GM18502 (cell line): Measurements from ENCODE around the gene ASIC1.
"Not testable (repeated sequence)": the region's sequence is repeated elsewhere in the genome, so short reads cannot be mapped to it uniquely, and the experiment has no call there.

ENCODE experiments used
- ATAC-seq: cut with Tn5 transposase; IDR thresholded peaks from one replicate; pipeline ENCODE4 v1.9.1; 2021; ENCODE audit warnings: mild to moderate bottlenecking; ENCODE audit not compliant: unreplicated experiment, poor library complexity

Gene ASIC1

GRCh38 chr12:50057000-50057841 is at the start of gene ASIC1:
TSS of gene ASIC1 (plus strand) at chr12:50057596. CDS start at chr12:50058767, 1,171 bp downstream.
- no peak for ATAC-seq

DNA sequence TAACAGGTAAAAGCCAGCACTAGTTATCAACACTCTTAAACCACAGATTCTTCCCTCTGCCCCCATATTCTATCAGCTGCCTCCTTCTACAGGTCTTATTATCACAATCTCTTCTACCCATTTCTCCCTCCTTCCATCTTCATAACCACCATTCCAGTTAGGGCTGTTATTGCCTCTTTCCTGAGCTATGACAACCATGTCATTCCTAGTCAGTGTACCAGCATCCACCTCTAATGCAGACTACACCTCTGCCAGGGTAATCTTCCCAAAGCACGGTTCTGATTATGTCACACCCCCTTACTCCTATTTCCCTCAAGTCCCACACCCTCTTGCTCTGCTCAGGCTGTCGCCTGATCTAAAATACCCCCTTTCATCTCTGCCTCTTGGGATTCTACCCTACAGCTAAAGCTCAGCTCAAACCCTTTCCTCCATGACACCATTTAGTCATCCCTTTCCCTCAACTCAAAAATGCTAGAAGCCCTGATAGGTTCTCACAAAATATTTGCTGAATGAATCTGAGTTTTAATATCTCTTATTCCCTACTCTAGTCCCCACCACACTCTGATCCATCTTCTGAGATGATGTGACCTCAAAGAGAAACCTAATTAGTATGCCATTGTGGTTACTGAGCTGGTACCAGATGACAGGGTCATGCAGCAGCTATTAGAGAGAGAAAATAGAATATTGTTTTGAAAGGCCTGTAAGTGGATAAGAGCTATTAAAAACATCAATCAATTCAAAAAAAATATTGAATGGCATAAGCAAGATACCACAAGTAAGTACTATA is 43.8 kb upstream of the ASIC1 start:
- no peak for ATAC-seq

DNA sequence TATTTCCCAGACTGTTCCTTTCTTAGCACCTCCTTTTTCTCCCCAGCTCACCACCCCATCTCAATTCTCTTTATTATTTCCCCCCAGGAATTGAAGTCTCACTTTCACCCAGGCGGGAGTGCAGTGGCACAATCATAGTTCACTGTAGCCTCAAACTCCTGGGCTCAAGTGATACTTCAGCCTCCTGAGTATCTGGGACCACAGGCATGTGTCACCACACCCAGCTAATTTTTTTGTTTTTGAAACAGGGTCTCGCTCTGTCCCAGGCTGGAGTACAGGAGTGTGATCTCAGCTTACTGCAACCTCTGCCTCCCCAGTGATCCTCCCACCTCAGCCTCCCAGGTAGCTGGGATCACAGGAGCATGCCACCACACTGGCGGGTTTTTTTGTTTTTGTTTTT is 43.1 kb upstream of the ASIC1 start:
- ATAC-seq, result no peak

- no peak for ATAC-seq
Measured at GRCh38 chr12:50016501-50017475, 40.6 kb upstream of the ASIC1 start.

DNA sequence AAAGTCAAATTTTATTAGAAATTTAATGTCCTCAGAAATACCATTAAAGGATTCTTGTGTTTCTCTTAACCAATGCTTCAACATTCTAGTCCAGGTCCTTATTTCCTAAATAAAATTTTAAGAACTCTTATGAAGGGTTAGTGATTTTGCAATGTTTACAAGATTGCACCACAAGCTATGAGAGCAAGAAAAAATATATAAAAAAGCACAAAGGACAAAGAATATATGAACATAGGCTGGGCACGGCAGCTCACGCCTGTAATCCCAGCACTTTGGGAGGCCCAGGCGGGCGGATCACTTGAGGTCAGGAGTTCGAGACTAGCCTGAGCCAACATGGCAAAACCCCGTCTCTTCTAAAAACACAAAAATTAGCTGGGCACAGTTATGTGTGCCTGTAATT is 39.8 kb upstream of the ASIC1 start:
- no peak for ATAC-seq

DNA sequence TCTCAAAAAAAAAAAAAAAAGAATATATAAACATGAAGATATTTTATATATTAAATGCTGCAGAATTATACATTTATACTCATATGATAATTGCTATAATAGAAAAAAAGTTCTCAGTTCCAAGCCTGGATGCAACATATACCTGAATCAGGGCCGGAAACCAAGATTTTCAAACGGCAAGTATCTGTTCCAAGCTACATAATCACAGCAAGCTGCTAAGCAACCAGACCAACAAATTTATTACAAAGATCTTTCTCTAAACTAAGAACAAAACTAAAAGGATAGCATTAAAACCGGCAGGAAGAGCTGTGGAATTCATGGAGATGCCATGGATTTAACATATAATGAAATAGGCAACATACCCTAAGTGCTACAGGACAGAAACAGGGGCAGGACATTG is 39.2 kb upstream of the ASIC1 start:
- ATAC-seq, result no peak

- ATAC-seq, result no peak
Measured at GRCh38 chr12:50018968-50019367, 38.4 kb upstream of the ASIC1 start.

GRCh38 chr12:50019524-50019923 is 37.9 kb upstream of the ASIC1 start:
- no peak for ATAC-seq

- no peak for ATAC-seq
Measured at GRCh38 chr12:50021031-50021430, 36.4 kb upstream of the ASIC1 start.

- ATAC-seq, result no peak
Measured at GRCh38 chr12:50022903-50023302, 34.5 kb upstream of the ASIC1 start.

DNA sequence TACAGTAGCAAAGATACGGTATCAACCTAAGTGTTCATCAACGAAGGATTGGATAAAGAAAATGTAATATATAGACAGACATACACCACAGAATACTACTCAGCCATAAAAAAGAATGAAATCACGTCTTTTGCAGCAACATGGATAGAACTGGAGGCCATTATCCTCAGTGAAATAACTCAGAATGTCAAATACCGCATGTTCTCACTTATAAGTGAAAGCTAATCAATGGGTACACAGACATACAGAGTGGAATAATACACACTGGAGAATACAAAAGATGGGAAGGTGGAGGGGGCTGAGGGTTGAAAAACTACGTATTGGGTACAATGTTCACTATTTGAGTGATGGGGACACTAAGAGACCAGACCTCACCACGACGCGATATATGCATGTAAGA is 33.2 kb upstream of the ASIC1 start:
- no peak for ATAC-seq

- peak; percentile 15 for ATAC-seq
Measured at GRCh38 chr12:50024805-50025186, 32.6 kb upstream of the ASIC1 start.

- peak; percentile 97 for ATAC-seq
Measured at GRCh38 chr12:50025187-50026059, 32.0 kb upstream of the ASIC1 start, which contains the start of gene RACGAP1. TSS of gene RACGAP1 (minus strand) at chr12:50025494. CDS start at chr12:50016715, 8,779 bp downstream.

DNA sequence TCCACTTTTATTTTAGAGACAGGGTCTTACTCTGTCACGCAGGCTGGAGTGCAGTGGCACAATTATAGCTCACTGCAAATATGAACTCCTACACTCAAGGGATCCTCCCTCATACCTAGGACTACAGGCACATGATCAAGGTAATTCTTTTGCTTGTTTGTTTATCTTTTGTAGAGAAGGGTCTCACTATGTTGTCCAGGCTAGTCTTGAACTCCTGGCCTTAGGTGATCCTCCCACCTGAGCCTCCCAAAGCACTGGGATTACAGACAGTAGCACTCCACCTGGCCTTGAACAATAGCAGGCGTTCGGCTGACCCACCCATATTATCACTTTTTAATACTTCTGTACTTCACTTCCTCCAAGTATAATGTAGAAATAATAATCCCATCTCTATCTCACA is 30.7 kb upstream of the ASIC1 start:
- no peak for ATAC-seq

- not testable (repeated sequence) for ATAC-seq
Measured at GRCh38 chr12:50030449-50030848, 26.9 kb upstream of the ASIC1 start.

DNA sequence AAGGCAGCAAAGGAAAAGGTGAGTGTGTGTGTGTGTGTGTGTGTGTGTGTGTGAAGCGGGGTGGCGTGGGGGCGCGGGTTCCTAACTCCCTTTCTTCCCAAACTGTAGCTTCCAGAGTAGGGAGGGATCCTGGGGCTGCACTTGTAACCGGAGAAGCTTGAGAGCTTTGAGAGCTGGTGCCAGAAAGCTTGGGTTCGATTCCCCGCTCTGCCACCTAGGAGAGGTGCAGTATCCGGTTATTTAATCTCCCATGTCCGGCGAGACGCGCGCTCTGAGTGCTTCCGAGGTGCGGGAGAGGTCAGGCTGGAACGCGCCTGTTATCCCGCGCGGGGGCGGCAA is 24.9 kb upstream of the ASIC1 start:
- no peak for ATAC-seq

GRCh38 chr12:50032854-50033581 is 24.4 kb upstream of the ASIC1 start:
- ATAC-seq, result no peak

- ATAC-seq, result no peak
Measured at GRCh38 chr12:50038336-50038735, 19.1 kb upstream of the ASIC1 start.
